HG03196 (cell line): ENCODE measurements around the gene PAX3.
"Not testable (repeated sequence)": the region's sequence is repeated elsewhere in the genome, so short reads cannot be mapped to it uniquely, and the experiment has no call there.

Experiments
- ATAC-seq: cut with Tn5 transposase; IDR thresholded peaks from one replicate; pipeline ENCODE4 v1.9.1; 2021; ENCODE audit not compliant: unreplicated experiment

The PAX3 gene

GRCh38 chr2:222160125-222160524, 138.7 kb downstream of the PAX3 start:
- ATAC-seq, result no peak

GRCh38 chr2:222159221-222159620, 139.6 kb downstream of the PAX3 start:
- ATAC-seq, result no peak

GRCh38 chr2:222155003-222155664, 143.7 kb downstream of the PAX3 start:
- not testable (repeated sequence) for ATAC-seq
